Measurements from ENCODE around the gene C15orf39. TPM values are rescaled to one million over a fixed set of nuclear protein-coding genes. Genes with fewer than 3 reads are reported as not detected.

C15orf39 gene
- total and polyA plus RNA-seq, 2 of the 13 experiments (the other 11 are each of a cell fraction or from before 2014, with no cell fraction given), result 6.2 to 13.5 TPM

GRCh38 chr15:75202251-75203016 is 752 bp downstream of the C15orf39 start:
- no peak overlapping the region for H2AFZ ChIP-seq (ENCODE audit: low read length)
- in situ Hi-C loops (cut with HindIII; ENCODE audit: extremely low pct_ligation_motif_present, low pct_unique_long_range_greater_than_20kb), result loop anchor here (5.0 kb wide), 1 partner anchor 50 kb away; no protein-coding TSS in a partner anchor
- peak overlapping the region; percentile 80 for H3K27ac ChIP-seq (ENCODE audit: extremely low read length, insufficient read depth, low read length)
- peak; percentile 27 for TF ChIP-seq SKI (IDR thresholded peaks at IDR 0.05; ENCODE audit: partially characterized antibody)
- TF ChIP-seq SNAPC5 (CRISPR knock-in tag; IDR thresholded peaks at IDR 0.05; ENCODE audit: borderline replicate concordance), result no peak
- no peak for TF ChIP-seq PRDM10 (CRISPR knock-in tag; IDR thresholded peaks at IDR 0.05; ENCODE audit: low read depth)
- TF ChIP-seq HOXA3 (CRISPR knock-in tag; IDR thresholded peaks at IDR 0.05), result peak; percentile 61
- no peak for TF ChIP-seq ZNF569 (CRISPR knock-in tag; IDR thresholded peaks at IDR 0.05; ENCODE audit: borderline replicate concordance)
- TF ChIP-seq TBP (CRISPR knock-in tag; IDR thresholded peaks at IDR 0.05), result no peak
- TF ChIP-seq ZNF839 (CRISPR knock-in tag; IDR thresholded peaks at IDR 0.05; ENCODE audit: borderline replicate concordance), result 0 out of 2 replicates have a peak, but pooled peaks have one; percentile 17
- TF ChIP-seq, protein P1, sequence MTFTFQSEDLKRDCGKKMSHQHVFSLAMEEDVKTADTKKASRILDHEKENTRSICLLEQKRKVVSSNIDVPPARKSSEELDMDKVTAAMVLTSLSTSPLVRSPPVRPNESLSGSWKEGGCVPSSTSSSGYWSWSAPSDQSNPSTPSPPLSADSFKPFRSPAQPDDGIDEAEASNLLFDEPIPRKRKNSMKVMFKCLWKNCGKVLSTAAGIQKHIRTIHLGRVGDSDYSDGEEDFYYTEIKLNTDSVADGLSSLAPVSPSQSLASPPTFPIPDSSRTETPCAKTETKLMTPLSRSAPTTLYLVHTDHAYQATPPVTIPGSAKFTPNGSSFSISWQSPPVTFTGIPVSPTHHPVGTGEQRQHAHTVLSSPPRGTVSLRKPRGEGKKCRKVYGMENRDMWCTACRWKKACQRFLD (CRISPR knock-in tag; IDR thresholded peaks at IDR 0.05; ENCODE audit: borderline replicate concordance), result no peak
- TF ChIP-seq ZFYVE20 (CRISPR knock-in tag; IDR thresholded peaks at IDR 0.05; ENCODE audit: borderline replicate concordance, low read depth), result 0 out of 2 replicates have a peak, but pooled peaks have one; percentile 72
- TF ChIP-seq, protein P2, sequence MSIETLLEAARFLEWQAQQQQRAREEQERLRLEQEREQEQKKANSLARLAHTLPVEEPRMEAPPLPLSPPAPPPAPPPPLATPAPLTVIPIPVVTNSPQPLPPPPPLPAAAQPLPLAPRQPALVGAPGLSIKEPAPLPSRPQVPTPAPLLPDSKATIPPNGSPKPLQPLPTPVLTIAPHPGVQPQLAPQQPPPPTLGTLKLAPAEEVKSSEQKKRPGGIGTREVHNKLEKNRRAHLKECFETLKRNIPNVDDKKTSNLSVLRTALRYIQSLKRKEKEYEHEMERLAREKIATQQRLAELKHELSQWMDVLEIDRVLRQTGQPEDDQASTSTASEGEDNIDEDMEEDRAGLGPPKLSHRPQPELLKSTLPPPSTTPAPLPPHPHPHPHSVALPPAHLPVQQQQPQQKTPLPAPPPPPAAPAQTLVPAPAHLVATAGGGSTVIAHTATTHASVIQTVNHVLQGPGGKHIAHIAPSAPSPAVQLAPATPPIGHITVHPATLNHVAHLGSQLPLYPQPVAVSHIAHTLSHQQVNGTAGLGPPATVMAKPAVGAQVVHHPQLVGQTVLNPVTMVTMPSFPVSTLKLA (IDR thresholded peaks at IDR 0.05), result peak; percentile 58
- no peak for TF ChIP-seq BRCA1 (CRISPR knock-in tag; IDR thresholded peaks at IDR 0.05)
- 0 out of 2 replicates have a peak, but pooled peaks have one; percentile 36 for TF ChIP-seq ZNF800 (CRISPR knock-in tag; IDR thresholded peaks at IDR 0.05)
- TF ChIP-seq TCF7 (IDR thresholded peaks at IDR 0.05; ENCODE audit: low read depth), result 0 out of 2 replicates have a peak, but pooled peaks have one; percentile 18

More at GRCh38 chr15:75202251-75203016, 752 bp downstream of the C15orf39 start:
- intact Hi-C loops (cut with micrococcal nuclease; ENCODE audit: unreplicated experiment), result loop anchor here (1.0 kb wide), 1 partner anchor 62 kb away; no protein-coding TSS in a partner anchor
- 0% methylated on average over 4 of the region's 71 CpGs for WGBS (ENCODE audit: low lambda C conversion rate)
- Histone ChIP-seq H3K4me3 (replicated peaks in 1 of 3; ENCODE audit: insufficient read depth in 1 of 3, low read depth in 2 of 3, low read length in 3 of 3) (peak overlapping the region; percentile 88 to 98 (median 91)), H3K4me1 (ENCODE audit: insufficient read depth, low read length) (peaks cover 77% of the 10 kb centered on the region), H3K79me2 (ENCODE audit: insufficient read depth, low read length) (peaks cover 66% of the 10 kb centered on the region), H3K4me2 (ENCODE audit: low read depth, low read length) (peak overlapping the region; percentile 95), H3K9ac (ENCODE audit: insufficient read depth, low read depth, low read length) (peak overlapping the region; percentile 93), H3K27me3 (ENCODE audit: control insufficient read depth in 1 of 2, insufficient read depth in 2 of 2, low read length in 2 of 2) (no peaks in the 10 kb centered on the region; a peak in 1 of 5 replicates), H4K20me1 (ENCODE audit: insufficient read depth, low read length) (peaks cover 47% of the 10 kb centered on the region), H3K9me3 (ENCODE audit: low read length) (no peaks in the 10 kb centered on the region), H3K36me3 (replicated peaks in 1 of 2; ENCODE audit: control insufficient read depth in 1 of 2, insufficient read depth in 2 of 2, low read length in 2 of 2) (peaks cover 11 to 22% of the 10 kb centered on the region in 2 experiments; a peak in 4 of 5 replicates)
- POLR2A ChIA-PET, result interaction anchor here (0.8 to 6.8 kb wide), 13 partner anchors 10 to 179 kb away, joined by 3 to 151 read pairs (median 8); partner anchors contain the start of gene PPCDC
- BruUV-seq (replicated peaks), result no TSS peak
- peak; percentile 11 for ATAC-seq
- DNase-seq (ENCODE audit: low spot score), result peak; percentile 38
- CTCF ChIA-PET (ENCODE audit: low intra/inter-chr PET ratio, low total read pairs), result interaction anchor here (1.8 to 5.1 kb wide), 3 partner anchors 57 to 173 kb away, joined by 7 to 54 read pairs (median 10); no protein-coding TSS in a partner anchor
- FAIRE-seq, result no peak

Data from HepG2 (cell line).